ENCODE results near the gene CNN1.

CNN1 gene

GRCh38 chr19:11549386-11549953, 10.8 kb downstream of the CNN1 start:
- H3K18ac ChIP-seq (ENCODE audit: low read length), result no peak overlapping the region
- H3K79me2 ChIP-seq (ENCODE audit: control insufficient read depth, insufficient read depth, low read length), result no peaks in the 10 kb centered on the region
- H3K4me2 ChIP-seq (ENCODE audit: low read length), result no peak overlapping the region
- no peak overlapping the region for H2BK120ac ChIP-seq (ENCODE audit: low read depth, low read length)
- H2BK5ac ChIP-seq (ENCODE audit: low read length), result no peak overlapping the region
- H3K27ac ChIP-seq (ENCODE audit: low read depth, low read length), result no peak overlapping the region
- no CpG with 5 or more reads among the region's 24 CpGs for WGBS (ENCODE audit: extremely low coverage, insufficient coverage, low lambda C conversion rate)
- DNase-seq, result no peak
- H3K4me3 ChIP-seq (ENCODE audit: low read length), result no peak overlapping the region
- no peak overlapping the region for H4K8ac ChIP-seq (ENCODE audit: low read depth, low read length)
- no peak overlapping the region for H3K4ac ChIP-seq (ENCODE audit: low read depth, low read length)
- no peak overlapping the region for H4K5ac ChIP-seq (ENCODE audit: low read length)
- H3K27me3 ChIP-seq (ENCODE audit: insufficient read depth, low read length, poor library complexity), result no peaks in the 10 kb centered on the region
- H3K23ac ChIP-seq (ENCODE audit: low read length), result no peak overlapping the region
- H3K56ac ChIP-seq (ENCODE audit: low read length), result no peak overlapping the region
- no peak overlapping the region for H2BK15ac ChIP-seq (replicated peaks; ENCODE audit: low read depth)
- no peaks in the 10 kb centered on the region for H3K36me3 ChIP-seq (ENCODE audit: control insufficient read depth, insufficient read depth, low read length)
- H3K79me1 ChIP-seq (ENCODE audit: low read length), result no peaks in the 10 kb centered on the region
- no peak overlapping the region for H3K9ac ChIP-seq (ENCODE audit: low read length)
- H2AK5ac ChIP-seq (ENCODE audit: low read length), result no peak overlapping the region
- no peaks in the 10 kb centered on the region for H3K4me1 ChIP-seq (ENCODE audit: control insufficient read depth, low read depth, low read length)

- Histone ChIP-seq H3K4ac (ENCODE audit: low read depth, low read length) (no peak overlapping the region), H2BK5ac (ENCODE audit: low read length) (no peak overlapping the region), H3K27me3 (ENCODE audit: insufficient read depth, low read length, poor library complexity) (no peaks in the 10 kb centered on the region), H3K23ac (ENCODE audit: low read length) (no peak overlapping the region), H2BK120ac (ENCODE audit: low read depth, low read length) (no peak overlapping the region), H3K27ac (ENCODE audit: low read depth, low read length) (no peak overlapping the region), H3K4me3 (ENCODE audit: low read length) (no peak overlapping the region), H3K79me2 (ENCODE audit: control insufficient read depth, insufficient read depth, low read length) (no peaks in the 10 kb centered on the region), H2AK5ac (ENCODE audit: low read length) (no peak overlapping the region), H3K36me3 (ENCODE audit: control insufficient read depth, insufficient read depth, low read length) (no peaks in the 10 kb centered on the region), H4K5ac (ENCODE audit: low read length) (no peak overlapping the region), H3K56ac (ENCODE audit: low read length) (no peak overlapping the region), H3K4me2 (ENCODE audit: low read length) (no peak overlapping the region), H3K4me1 (ENCODE audit: control insufficient read depth, low read depth, low read length) (no peaks in the 10 kb centered on the region), H3K79me1 (ENCODE audit: low read length) (no peaks in the 10 kb centered on the region), H3K18ac (ENCODE audit: low read length) (no peak overlapping the region), H4K8ac (ENCODE audit: low read depth, low read length) (no peak overlapping the region), H3K9ac (ENCODE audit: low read length) (no peak overlapping the region), H2BK15ac (replicated peaks; ENCODE audit: low read depth) (no peak overlapping the region)
- DNase-seq, result no peak
- WGBS (ENCODE audit: extremely low coverage, insufficient coverage, low lambda C conversion rate), result no CpG with 5 or more reads among the region's 8 CpGs
Measured at GRCh38 chr19:11550265-11550664, 11.6 kb downstream of the CNN1 start.

GRCh38 chr19:11551603-11552235, 13.1 kb downstream of the CNN1 start:
- Histone ChIP-seq H3K9ac (ENCODE audit: low read length) (no peak overlapping the region), H3K23ac (ENCODE audit: low read length) (no peak overlapping the region), H3K27me3 (ENCODE audit: insufficient read depth, low read length, poor library complexity) (no peaks in the 10 kb centered on the region), H3K4me2 (ENCODE audit: low read length) (no peak overlapping the region), H2BK5ac (ENCODE audit: low read length) (no peak overlapping the region), H3K36me3 (ENCODE audit: control insufficient read depth, insufficient read depth, low read length) (no peaks in the 10 kb centered on the region), H3K4me1 (ENCODE audit: control insufficient read depth, low read depth, low read length) (no peaks in the 10 kb centered on the region), H3K79me1 (ENCODE audit: low read length) (peaks cover 7% of the 10 kb centered on the region), H2BK120ac (ENCODE audit: low read depth, low read length) (no peak overlapping the region), H3K27ac (ENCODE audit: low read depth, low read length) (no peak overlapping the region), H4K8ac (ENCODE audit: low read depth, low read length) (no peak overlapping the region), H2BK15ac (replicated peaks; ENCODE audit: low read depth) (no peak overlapping the region), H3K4me3 (ENCODE audit: low read length) (no peak overlapping the region), H4K5ac (ENCODE audit: low read length) (no peak overlapping the region), H2AK5ac (ENCODE audit: low read length) (no peak overlapping the region), H3K79me2 (ENCODE audit: control insufficient read depth, insufficient read depth, low read length) (peaks cover 5% of the 10 kb centered on the region), H3K18ac (ENCODE audit: low read length) (no peak overlapping the region), H3K4ac (ENCODE audit: low read depth, low read length) (no peak overlapping the region), H3K56ac (ENCODE audit: low read length) (no peak overlapping the region)
- no CpG with 5 or more reads among the region's 26 CpGs for WGBS (ENCODE audit: extremely low coverage, insufficient coverage, low lambda C conversion rate)
- DNase-seq, result peak; percentile 65

- Histone ChIP-seq H3K4me3 (ENCODE audit: low read length) (no peak overlapping the region), H4K5ac (ENCODE audit: low read length) (no peak overlapping the region), H3K36me3 (ENCODE audit: control insufficient read depth, insufficient read depth, low read length) (no peaks in the 10 kb centered on the region), H2AK5ac (ENCODE audit: low read length) (no peak overlapping the region), H2BK15ac (replicated peaks; ENCODE audit: low read depth) (no peak overlapping the region), H3K23ac (ENCODE audit: low read length) (no peak overlapping the region), H3K4me2 (ENCODE audit: low read length) (no peak overlapping the region), H3K4me1 (ENCODE audit: control insufficient read depth, low read depth, low read length) (peaks cover under 1% of the 10 kb centered on the region), H3K56ac (ENCODE audit: low read length) (no peak overlapping the region), H2BK120ac (ENCODE audit: low read depth, low read length) (no peak overlapping the region), H3K27ac (ENCODE audit: low read depth, low read length) (no peak overlapping the region), H3K18ac (ENCODE audit: low read length) (no peak overlapping the region), H2BK5ac (ENCODE audit: low read length) (no peak overlapping the region), H3K79me1 (ENCODE audit: low read length) (peaks cover 12% of the 10 kb centered on the region), H3K9ac (ENCODE audit: low read length) (no peak overlapping the region), H3K27me3 (ENCODE audit: insufficient read depth, low read length, poor library complexity) (no peaks in the 10 kb centered on the region), H3K79me2 (ENCODE audit: control insufficient read depth, insufficient read depth, low read length) (peaks cover 11% of the 10 kb centered on the region), H3K4ac (ENCODE audit: low read depth, low read length) (no peak overlapping the region), H4K8ac (ENCODE audit: low read depth, low read length) (no peak overlapping the region)
- no CpG with 5 or more reads among the region's 20 CpGs for WGBS (ENCODE audit: extremely low coverage, insufficient coverage, low lambda C conversion rate)
- DNase-seq, result no peak
Measured at GRCh38 chr19:11552666-11553372, 14.2 kb downstream of the CNN1 start.

- Histone ChIP-seq H4K5ac (ENCODE audit: low read length) (no peak overlapping the region), H3K18ac (ENCODE audit: low read length) (no peak overlapping the region), H3K79me1 (ENCODE audit: low read length) (peaks cover 15% of the 10 kb centered on the region), H4K8ac (ENCODE audit: low read depth, low read length) (no peak overlapping the region), H2BK120ac (ENCODE audit: low read depth, low read length) (no peak overlapping the region), H3K4me1 (ENCODE audit: control insufficient read depth, low read depth, low read length) (peaks cover 3% of the 10 kb centered on the region), H3K4me3 (ENCODE audit: low read length) (no peak overlapping the region), H3K56ac (ENCODE audit: low read length) (no peak overlapping the region), H3K23ac (ENCODE audit: low read length) (no peak overlapping the region), H3K4me2 (ENCODE audit: low read length) (no peak overlapping the region), H3K27ac (ENCODE audit: low read depth, low read length) (no peak overlapping the region), H2BK15ac (replicated peaks; ENCODE audit: low read depth) (no peak overlapping the region), H3K79me2 (ENCODE audit: control insufficient read depth, insufficient read depth, low read length) (peaks cover 22% of the 10 kb centered on the region), H2AK5ac (ENCODE audit: low read length) (no peak overlapping the region), H3K9ac (ENCODE audit: low read length) (no peak overlapping the region), H3K4ac (ENCODE audit: low read depth, low read length) (no peak overlapping the region), H3K36me3 (ENCODE audit: control insufficient read depth, insufficient read depth, low read length) (no peaks in the 10 kb centered on the region), H2BK5ac (ENCODE audit: low read length) (no peak overlapping the region), H3K27me3 (ENCODE audit: insufficient read depth, low read length, poor library complexity) (no peaks in the 10 kb centered on the region)
- WGBS (ENCODE audit: extremely low coverage, insufficient coverage, low lambda C conversion rate), result no CpG with 5 or more reads among the region's 12 CpGs
- DNase-seq, result no peak
Measured at GRCh38 chr19:11554160-11554559, 15.5 kb downstream of the CNN1 start.

Measured in mesendoderm (in vitro differentiated cells).